Upper lobe of left lung (tissue), 4 donors: ENCODE measurements around the gene KLHL29.

Experiments used
- POLR2AphosphoS5 ChIP-seq, 2 donors: sonication (generic); formaldehyde crosslinking; IDR thresholded peaks; one replicate each; pipeline ENCODE4 v1.5.1; 2017; ENCODE audit warnings: antibody characterized with exemption in 2 of 2
- TF ChIP-seq, protein P1 (sequence below), 6 experiments: fragments of 450-650 bp in 4 of 6; fragments of 200-600 bp in 2 of 6; sonication (generic) in 2 of 6; IDR thresholded peaks; one replicate each; pipeline ENCODE4 v1.5.1; 2016 to 2019; ENCODE audit warnings: antibody characterized with exemption in 6 of 6

DNA sequence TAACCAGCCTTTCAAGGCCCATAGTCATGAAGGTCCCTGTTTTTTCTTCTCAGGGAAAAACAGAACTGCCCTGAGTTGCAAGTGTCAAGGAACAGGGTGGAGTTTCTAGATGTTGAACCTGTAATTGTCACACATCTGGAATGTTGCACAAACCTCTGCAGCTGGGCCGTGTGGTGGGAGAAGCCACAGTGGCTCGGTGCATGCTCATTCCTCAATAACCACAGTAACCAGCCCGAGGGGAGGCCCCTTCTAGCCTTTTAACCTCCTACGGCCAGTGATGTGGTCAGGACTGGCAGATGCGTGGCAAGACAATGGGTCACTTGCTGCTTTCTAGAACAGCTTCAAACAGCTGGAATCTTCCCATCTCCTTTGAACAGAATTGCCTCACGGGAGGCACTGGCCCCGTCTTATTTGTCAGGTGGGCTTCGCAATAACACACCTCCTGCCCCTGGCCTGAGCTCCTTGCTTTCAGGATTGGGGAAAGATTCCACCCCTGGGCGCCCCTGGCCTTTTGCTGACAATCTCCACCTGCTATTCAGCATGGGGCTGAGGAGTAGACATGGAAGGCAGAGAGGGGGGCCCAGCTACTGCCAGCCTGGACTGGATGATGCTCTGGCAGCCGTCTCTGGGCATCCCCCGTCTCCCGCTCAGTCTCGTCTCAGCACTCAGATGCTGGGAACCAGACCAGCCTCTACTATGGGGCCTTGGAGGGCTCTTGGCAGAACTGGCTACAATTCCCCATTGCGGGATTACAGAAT is 102.9 kb downstream of the KLHL29 start:
- TF ChIP-seq, protein P1, sequence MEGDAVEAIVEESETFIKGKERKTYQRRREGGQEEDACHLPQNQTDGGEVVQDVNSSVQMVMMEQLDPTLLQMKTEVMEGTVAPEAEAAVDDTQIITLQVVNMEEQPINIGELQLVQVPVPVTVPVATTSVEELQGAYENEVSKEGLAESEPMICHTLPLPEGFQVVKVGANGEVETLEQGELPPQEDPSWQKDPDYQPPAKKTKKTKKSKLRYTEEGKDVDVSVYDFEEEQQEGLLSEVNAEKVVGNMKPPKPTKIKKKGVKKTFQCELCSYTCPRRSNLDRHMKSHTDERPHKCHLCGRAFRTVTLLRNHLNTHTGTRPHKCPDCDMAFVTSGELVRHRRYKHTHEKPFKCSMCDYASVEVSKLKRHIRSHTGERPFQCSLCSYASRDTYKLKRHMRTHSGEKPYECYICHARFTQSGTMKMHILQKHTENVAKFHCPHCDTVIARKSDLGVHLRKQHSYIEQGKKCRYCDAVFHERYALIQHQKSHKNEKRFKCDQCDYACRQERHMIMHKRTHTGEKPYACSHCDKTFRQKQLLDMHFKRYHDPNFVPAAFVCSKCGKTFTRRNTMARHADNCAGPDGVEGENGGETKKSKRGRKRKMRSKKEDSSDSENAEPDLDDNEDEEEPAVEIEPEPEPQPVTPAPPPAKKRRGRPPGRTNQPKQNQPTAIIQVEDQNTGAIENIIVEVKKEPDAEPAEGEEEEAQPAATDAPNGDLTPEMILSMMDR (IDR thresholded peaks at IDR 0.05), result no peak
- no peak for TF ChIP-seq POLR2AphosphoS5 (IDR thresholded peaks at IDR 0.05)
